ENCODE data around the gene CDH15. TPM values are rescaled to one million over a fixed set of nuclear protein-coding genes. Genes with fewer than 3 reads are reported as not detected.

CDH15 gene
- total and polyA plus RNA-seq, 8 donors: 0.09 to 2.5 (median 1.4) TPM; not detected in 2

GRCh38 chr16:89176717-89177116, 5.2 kb downstream of the CDH15 start:
- H3K9me3 ChIP-seq: no peaks in the 10 kb centered on the region
- DNase-seq (peak in 1 of 6 donors; percentile 72), FAIRE-seq (no peak), ATAC-seq (no peak)
- H3K4me1 ChIP-seq: no peaks in the 10 kb centered on the region
- TF ChIP-seq CTCF (IDR thresholded peaks at IDR 0.05): no peak
- H3K27me3 ChIP-seq: no peaks in the 10 kb centered on the region
- intact Hi-C loops (cut with DNase I): loop anchor here in 1 of 3 donors (10.0 kb wide), 1 partner anchor 362 kb away; the partner anchor contains the start of gene APRT
- WGBS, 2 donors: 67 to 75% methylated on average over 9 of the region's 9 CpGs
- no peak overlapping the region for H3K27ac ChIP-seq
- no peak overlapping the region for H3K4me3 ChIP-seq
- H3K36me3 ChIP-seq: no peaks in the 10 kb centered on the region

GRCh38 chr16:89177501-89177900, 6.0 kb downstream of the CDH15 start:
- ATAC-seq (no peak), DNase-seq (no peak), FAIRE-seq (no peak)
- no peak overlapping the region for H3K27ac ChIP-seq
- H3K4me1 ChIP-seq: no peaks in the 10 kb centered on the region
- intact Hi-C loops (cut with DNase I): loop anchor here in 1 of 3 donors (10.0 kb wide), 1 partner anchor 363 kb away; the partner anchor contains the start of gene APRT
- no peaks in the 10 kb centered on the region for H3K36me3 ChIP-seq
- no peaks in the 10 kb centered on the region for H3K27me3 ChIP-seq
- H3K9me3 ChIP-seq: no peaks in the 10 kb centered on the region
- 46 to 53% methylated on average over 11 to 12 of the region's 12 CpGs for WGBS, 2 donors
- no peak overlapping the region for H3K4me3 ChIP-seq
- no peak for TF ChIP-seq CTCF (IDR thresholded peaks at IDR 0.05)

- Histone ChIP-seq H3K4me3 (no peak overlapping the region), H3K4me1 (no peaks in the 10 kb centered on the region), H3K9me3 (no peaks in the 10 kb centered on the region), H3K27me3 (no peaks in the 10 kb centered on the region), H3K36me3 (no peaks in the 10 kb centered on the region), H3K27ac (no peak overlapping the region)
- no peak for FAIRE-seq
- intact Hi-C loops (cut with DNase I): loop anchor here in 1 of 3 donors (10.0 kb wide), 1 partner anchor 364 kb away; the partner anchor contains the start of gene APRT
- no peak for ATAC-seq
- 67 to 68% methylated on average over 24 of the region's 24 CpGs for WGBS, 2 donors
- peak in 1 of 6 donors; percentile 68 for DNase-seq
- no peak for TF ChIP-seq CTCF (IDR thresholded peaks at IDR 0.05)
These were observed 7.1 kb downstream of the CDH15 start for GRCh38 chr16:89178453-89179147.

GRCh38 chr16:89179148-89179484, 7.6 kb downstream of the CDH15 start:
- intact Hi-C loops (cut with DNase I): loop anchor here in 1 of 3 donors (10.0 kb wide), 1 partner anchor 364 kb away; the partner anchor contains the start of gene APRT
- Histone ChIP-seq H3K27me3 (no peaks in the 10 kb centered on the region), H3K4me3 (no peak overlapping the region), H3K36me3 (no peaks in the 10 kb centered on the region), H3K4me1 (no peaks in the 10 kb centered on the region), H3K27ac (no peak overlapping the region), H3K9me3 (no peaks in the 10 kb centered on the region)
- DNase-seq: no peak
- no peak for TF ChIP-seq CTCF (IDR thresholded peaks at IDR 0.05)
- WGBS, 2 donors: 72 to 74% methylated on average over 19 of the region's 19 CpGs
- no peak for FAIRE-seq
- no peak for ATAC-seq
